Measurements from ENCODE around the gene RNF208.

The RNF208 gene

DNA sequence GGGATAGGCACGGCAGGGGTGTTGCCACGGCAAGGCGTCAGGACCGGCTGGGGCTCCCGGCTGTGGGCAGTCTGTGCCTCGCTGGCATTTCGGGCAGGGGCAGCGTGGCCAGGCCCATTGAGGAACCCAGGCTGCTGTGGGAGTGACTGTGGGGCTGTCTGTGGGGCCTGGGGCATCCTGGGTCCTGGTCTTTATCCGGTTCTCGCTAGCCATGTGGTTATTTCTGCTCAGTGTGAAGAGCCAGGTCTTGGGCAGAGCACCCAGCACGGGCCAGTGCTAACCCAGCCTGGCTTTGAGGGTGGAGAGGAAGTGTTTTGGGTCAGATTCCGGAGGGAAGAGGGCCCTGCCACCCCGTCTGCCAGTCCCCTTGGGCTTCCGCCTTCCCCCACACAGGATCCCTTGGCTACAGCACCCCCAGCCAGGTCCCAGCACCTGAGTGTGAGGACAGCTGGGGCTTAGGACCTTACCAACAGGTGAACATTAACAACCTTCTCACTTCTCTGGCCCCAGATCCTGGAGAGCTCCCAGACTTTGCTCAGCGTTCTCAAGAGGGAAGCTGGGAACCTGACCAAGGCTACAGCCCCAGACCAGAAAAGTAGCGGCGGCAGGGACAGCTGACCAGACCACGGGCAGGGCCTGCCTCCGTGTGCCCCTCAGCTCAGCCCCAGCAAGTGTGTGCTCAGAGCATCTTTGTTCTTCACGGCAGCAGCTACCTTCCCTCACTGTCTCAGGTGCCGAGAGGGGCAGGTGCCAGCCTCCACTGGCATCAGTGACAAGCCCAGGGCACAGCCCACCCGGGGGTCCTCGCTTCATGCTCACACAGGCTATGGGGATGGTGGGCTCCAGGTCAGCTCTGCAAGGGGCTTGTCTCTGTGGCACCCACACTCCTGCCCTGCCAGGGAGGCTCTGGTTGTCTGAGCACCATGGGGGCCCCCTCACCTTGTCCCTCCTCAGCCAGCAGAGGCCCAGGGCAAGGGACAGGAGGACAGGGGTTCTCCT is 32.4 kb downstream of the RNF208 start:
- no peak for DNase-seq

DNA sequence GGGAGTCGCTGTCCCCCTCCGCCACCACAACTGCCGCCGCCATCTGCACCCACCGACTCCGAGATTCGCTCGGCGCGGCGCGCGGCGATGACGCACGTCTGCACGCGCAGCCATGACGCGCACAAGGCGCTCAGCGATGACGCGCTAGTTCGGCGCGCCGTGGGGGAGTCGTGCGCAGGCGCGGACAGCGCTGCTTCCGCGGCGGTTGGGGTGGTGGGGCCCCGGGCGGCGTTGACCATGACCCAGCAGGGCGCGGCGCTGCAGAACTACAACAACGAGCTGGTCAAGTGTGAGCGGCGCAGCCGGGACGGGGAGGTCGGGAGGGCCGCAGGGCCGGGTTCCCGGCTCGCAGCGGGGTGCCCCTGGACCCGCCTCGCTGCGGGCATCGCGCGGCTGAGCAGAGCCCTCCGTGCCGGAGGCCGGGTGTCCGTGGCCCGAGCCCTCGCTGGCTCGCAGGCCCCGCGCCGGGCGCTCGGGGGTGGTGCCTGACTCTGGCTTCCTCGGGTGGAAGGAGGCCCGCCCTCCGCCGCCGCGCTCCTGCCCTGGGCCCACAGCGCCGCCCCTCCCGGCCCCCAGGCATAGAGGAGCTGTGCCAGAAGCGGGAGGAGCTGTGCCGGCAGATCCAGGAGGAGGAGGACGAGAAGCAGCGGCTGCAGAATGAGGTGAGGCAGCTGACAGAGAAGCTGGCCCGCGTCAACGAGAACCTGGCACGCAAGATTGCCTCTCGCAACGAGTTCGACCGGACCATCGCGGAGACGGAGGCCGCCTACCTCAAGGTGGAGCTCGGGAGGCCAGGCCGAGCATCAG is 33.3 kb downstream of the RNF208 start, which contains the start of the genes ANAPC2 and SSNA1:
TSS of gene ANAPC2 (minus strand) at position 71 of the 807 bp plus-strand sequence. CDS start at position 43, 28 bp downstream.
TSS of gene SSNA1 (plus strand) at position 187 of the 807 bp plus-strand sequence. CDS start at position 238, 51 bp downstream.
- peak; percentile 93 for DNase-seq

DNA sequence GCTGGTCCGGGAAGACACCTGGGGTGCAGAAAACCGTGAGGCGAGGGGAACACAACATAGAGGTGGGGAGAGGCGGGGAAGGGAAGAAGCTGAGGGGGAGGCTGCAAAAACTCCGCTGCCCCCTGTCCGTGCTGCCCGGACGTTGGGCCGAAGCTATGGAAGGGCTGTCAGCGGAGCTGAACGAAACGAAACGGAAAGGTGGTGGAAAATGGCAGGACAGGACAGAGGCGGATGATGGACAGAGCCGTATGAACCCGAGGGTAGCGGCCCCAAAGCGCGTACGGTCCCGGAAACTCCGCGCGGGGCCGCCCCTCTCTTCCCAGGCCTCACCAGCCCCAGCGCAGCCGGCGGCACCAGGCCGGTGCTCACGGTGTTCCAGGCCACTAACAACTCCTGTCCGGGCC is 34.0 kb downstream of the RNF208 start:
- DNase-seq = no peak

DNA sequence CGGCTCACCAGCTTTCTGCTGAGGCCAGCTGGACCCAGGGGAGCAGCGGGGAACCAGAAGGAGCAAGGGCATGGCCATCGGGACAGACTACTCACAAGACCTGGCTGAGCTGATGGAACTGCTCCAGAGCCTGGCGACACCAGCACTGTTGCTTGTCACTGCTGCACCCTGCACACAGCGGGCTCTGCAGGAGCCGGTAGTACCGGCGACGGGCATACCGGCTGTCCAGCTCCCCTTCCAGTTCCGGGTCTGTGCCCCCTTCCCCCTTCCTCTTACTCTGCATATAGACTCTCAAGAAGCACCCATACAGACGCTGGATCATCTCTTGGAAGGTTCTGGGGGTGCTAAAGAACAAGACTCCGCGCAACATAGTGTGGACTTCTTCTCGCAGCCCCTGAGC is 34.7 kb downstream of the RNF208 start:
- no peak for DNase-seq

DNA sequence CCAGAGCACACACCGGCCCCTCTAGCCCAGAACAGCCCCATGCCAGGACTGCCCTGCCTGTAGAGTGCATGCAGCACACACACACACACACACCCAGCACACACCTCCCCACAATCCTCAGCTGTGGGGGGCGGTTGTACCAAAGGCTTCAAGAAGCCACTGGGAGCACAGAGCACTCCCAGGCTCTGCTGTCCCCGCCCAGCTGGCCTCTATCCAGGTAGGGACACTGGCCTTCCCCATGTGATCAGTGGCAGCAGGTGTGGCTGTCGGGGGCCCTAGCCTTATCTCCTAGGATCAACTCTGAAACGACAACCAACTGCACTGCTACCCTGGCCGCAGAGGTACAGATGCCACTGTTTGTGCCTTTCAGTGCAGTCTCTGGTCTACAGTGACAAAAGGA is 35.7 kb downstream of the RNF208 start:
- DNase-seq = no peak

DNA sequence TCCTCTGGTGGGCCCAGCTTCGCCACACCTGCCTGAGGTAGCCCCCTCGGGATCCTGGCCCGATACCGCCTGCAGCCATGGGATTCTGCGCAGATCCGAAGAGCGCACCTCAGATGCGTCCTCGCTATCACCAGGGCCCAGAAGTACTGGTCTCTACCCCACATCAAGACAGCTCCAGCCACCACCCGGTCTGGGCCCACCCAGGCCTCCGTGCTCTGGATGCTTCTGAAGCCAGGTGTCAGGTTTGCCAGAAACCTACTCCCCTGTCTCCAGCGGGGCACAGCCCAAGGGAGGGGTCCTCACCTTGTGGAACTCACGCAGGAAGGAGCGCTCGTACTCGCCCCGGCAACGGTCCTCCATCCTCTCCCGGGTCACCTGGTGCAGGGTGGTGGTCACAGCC is 36.1 kb downstream of the RNF208 start:
- no peak for DNase-seq

DNA sequence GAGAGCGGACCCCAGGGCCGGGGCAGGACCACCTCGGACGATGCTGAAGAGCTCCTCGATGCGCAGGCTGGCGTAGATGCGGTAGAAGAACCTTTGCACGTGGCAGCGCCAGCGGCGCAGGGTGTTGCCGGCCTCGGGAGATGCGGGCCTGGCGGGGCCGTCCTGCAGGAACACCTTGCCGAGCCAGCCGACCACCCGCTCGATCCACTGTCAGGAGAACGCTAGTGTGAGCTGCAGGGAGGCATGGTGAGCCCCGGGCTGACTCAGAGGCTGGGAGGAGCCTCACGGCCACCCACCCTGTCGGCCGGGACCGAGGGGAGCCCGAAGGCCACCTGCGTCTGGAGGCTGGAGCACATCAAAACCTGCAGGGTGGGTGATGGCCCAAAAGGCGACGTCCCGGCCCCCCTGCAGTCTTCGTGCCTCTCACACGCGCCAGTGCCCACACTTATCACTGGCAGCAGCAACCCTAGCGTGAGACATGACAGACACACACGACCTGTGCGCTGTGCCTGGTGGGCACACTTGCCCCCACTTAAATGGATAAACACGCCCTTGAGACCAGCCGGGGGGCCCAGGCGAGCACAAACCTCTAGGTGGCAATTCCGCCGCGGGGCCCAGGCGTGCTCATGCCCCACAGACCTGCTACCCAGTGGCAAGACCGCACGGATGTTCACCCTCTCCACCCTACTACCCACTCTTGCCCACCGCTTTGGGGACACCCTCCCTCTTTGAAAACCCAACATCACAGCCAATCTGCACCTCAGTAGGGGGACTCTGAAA is 37.0 kb downstream of the RNF208 start:
- DNase-seq = no peak

DNA sequence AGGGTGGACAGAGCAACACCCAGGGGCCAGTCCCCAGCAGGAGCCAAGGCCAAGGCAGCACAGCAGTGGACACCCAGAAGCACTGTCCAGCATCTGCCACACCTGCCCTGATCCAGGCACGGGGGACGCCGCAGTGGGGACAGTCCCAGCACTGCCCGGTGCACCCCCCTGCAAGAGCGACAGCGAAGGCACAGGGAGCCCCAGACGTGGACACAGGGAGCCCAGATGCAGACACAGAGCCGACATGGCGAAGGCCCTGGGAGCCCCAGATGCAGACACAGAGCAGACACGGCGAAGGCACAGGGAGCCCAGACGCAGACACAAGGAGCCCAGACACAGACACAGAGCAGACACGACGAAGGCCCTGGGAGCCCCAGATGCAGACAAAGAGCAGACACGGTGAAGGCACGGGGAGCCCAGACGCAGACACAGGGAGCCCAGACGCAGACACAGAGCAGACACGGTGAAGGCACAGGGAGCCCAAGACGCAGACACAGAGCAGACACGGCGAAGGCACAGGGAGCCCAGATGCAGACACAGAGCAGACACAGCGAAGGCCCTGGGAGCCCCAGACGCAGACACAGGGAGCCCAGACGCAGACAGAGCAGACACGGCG is 38.0 kb downstream of the RNF208 start:
- DNase-seq = no peak

DNA sequence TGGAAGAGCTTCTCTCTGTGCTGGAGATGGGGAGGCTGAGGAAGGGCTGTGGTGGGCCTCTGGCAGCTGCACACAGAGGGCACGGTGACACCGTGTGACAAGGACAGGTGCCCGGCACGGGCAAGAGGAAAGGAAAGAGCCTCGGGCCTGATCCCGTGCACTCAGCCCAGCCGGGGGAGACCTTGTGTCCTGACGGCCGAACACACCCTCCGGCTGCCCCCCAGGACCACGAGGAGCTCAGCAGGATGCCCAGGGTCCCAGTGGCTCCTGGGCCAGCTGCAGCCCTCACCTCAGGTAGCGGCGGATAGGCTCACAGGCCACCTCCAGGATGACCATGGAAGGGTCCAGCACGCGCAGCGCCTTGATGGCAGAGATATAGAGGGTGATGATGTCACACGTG is 39.2 kb downstream of the RNF208 start:
- no peak for DNase-seq

DNA sequence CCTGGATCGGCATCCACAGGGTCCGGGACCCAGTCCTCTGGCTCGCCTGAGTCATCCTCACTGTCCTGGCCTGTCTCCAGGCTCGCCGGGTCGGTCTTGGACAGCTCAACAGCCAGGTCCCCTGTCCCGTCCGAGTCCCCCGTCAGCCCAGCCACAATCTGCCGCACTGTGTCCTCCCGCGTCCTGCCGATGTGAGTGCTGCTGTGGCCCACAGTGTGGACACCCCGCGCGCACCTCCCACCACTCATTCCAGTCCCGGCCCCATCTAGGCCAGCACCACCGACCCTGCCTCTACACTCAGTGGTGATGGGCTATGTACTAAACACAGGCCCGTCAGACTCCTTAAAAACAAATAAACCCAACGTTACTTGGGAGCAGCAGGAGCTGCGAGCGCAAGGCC is 40.4 kb downstream of the RNF208 start:
- DNase-seq = no peak

DNA sequence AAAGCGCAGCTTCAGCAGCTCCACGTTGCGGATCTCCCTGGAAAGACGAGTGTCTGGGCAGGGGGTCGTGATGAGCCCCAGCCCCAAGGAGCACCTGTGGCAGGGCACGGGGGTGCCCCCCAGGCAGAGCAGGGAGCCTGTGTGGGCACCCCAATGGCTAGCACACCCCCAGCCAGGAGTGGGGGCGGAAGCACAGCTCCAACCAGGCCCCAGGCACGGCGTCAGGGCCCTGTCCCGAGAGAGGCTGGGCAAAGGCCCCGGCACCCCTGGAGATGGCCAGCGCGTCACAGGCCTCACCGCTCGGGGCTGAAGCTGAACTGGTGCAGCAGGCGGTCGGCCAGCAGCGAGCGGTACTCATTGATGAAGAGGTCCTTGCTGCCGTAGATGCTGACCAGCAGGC is 41.5 kb downstream of the RNF208 start:
- no peak for DNase-seq

DNA sequence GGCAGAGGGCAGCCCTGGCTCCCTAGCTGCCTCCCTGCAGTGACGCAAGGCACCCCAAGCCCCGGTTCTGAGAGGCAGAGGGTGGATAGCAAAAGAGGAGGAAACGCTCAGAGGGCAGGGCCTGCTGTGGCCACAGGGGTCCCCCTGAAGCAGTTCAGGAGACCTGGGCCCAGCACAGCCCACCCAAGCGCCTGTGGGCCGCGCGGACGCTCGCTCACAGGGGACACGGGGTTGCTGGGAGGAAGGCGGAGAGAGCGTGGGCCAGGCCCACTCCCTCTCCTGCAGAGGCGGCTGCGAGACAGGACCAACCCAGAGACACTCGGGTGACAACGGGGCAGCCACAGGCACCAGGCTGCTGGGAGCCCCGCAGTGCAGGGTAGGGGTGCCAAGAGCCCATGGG is 42.3 kb downstream of the RNF208 start:
- DNase-seq = no peak

DNA sequence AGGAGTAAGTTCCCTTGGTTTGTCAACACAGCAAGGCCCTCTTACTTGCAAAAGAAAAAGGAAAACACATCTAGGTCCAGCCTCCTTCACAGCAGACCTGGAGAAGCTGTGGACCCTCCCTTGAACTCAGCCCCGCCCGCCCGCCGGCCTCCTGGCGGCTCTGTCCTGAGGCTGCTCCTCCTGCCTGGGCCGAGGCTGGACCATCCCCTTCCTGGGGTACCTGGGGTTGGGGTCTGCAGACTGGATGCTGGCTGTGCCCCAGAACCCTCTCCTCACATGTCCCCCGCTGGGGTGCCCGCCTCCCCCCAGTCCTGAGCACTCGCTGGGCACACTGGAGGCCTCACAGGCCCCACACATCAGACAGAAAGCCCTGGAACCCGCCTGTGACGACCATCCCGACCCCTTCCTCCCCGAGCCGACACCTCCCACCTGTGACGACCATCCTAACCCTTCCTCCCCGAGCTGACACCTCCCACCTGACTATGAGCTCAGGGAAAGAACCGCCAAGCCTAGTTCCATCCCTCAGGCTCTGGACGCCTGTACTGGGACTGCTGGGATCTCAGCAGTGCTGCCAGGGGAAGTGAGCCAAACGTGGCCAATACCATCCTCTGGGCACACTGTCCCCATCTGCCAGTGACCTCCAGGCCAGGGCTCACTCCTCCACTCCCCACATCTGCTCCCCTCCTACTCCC is 43.0 kb downstream of the RNF208 start:
- DNase-seq = no peak

DNA sequence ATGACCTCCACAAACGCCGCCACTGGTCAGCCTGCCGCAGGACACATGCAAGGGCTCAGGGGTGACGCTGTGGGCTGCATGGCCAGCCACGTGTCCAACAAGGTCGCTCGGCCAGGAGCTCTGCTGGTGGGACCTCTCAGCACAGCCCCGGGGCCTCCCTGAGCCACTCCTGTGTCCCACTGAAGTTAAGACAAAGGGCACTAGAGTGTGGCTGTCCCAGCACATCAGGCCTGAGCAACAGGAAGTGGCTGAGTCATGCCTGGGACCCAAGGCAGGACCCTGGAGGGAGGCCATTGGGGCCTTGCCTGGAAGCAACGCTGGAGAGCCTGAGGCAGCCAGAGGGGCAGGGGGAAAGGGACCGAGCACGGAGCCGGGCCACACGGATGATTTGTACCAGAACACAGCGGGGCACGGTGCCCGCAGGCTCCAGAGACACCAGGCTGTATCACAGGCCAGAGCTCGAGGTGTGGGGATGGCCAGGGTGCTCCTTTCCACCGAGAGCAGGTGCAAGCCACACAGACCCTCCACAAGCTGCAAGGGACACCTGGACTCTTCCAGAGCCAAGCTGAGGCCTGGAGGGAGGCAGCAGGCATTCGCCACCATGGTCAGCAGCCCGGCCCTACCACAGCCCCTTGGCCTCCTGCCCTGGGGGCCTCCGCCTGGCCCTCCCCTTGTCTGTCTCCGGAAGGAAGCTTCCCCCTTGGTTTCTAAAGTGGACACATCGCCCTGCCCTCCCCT is 43.7 kb downstream of the RNF208 start:
- DNase-seq = no peak

DNA sequence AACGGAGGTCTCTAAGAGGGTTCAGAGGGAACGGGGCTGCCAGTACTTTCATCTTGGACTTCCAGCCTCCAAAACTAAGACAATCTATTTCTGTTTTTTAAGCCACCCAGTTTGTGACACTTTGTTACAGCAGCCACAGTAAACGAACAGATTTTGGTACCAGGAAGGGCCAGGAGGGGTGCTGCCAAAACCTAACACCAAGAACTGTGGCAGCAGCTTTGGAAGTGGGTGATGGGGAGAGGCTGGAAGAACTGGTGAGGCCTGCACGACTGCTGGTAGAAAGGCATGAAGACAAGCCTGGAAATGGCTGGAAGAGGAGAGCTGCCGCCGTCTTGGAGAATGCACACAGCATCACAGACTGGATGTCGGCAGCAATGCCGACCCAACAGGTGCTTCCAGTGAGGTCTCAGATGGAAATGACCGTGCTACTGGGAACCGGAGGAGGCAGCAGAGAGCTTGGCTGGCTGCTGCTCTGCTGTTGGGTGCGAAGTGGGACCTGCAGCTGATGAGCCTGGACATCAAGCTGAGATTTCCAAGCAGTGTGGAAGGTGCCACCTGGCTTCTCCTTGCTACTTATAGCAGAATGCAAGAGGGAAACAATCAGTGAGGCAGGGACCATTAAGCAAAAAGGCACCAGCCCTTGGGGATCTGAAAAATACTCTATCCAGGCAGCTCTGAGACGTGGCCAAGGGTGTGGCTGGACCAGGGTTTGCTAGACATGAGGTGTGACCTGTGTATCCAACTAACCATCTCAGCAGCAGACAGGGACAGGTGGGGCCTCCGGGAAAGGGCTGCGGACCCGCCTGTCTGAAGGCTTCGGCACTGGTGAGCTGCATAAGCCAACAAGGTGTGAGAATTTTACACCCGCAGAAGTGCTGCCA is 45.5 kb downstream of the RNF208 start:
- DNase-seq = no peak

DNA sequence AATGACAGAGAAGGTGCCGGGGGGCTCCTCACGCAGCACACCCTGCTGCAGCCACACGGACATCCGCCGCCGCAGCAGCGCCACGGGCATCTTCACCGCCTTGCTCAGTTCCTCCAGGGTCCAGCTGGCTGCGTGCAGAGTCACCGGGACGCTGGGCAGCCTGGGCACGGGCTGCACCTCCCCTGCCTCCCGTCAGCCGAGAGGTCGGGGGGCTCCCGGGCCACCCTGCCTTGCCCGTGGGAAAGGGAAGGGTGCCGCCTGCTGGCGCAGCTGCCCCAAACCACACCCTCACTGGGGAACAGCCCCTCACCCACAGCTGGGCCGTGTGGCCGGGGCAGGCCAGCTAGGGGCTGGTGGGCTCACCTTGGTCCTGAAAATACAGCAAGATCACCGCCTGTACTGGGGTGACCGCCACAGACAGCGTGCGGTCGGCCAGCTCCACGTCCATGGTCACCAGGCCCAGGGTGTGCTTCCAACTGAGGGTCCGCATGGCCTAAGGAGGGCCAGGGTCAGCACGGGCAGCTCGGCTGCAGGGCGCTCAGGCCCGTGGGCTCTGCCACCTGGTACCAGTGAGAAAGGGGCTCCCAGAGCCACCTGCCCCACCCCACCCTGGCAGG is 46.6 kb downstream of the RNF208 start:
- DNase-seq = no peak

DNA sequence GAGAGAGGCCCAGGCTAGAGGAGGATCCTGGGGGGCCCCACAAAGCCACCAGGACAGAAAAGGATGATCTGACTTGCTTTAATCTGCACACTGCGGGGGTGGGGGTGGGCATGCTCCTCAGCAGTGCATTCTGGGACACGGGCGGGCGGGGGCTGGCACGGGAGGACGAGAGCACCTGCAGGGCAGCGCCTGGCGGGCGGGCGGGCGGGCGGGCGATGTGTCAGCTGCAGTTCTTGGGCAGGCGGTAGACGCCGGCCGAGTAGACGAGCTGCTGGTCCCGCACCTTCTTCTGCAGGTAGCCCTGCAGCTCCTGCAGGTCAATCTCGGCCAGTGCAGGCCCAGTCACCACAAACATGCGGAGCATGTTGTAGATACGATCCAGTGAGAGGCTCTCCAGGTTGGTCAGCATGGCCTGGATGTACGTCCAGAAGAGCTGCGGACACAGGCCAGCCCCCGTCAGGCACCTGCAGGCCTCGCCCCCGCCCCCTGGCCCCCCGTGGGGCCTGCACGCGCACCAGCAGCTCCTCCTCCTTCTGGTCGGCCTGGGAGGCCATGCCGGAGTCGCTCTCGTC is 47.2 kb downstream of the RNF208 start:
- DNase-seq = no peak

DNA sequence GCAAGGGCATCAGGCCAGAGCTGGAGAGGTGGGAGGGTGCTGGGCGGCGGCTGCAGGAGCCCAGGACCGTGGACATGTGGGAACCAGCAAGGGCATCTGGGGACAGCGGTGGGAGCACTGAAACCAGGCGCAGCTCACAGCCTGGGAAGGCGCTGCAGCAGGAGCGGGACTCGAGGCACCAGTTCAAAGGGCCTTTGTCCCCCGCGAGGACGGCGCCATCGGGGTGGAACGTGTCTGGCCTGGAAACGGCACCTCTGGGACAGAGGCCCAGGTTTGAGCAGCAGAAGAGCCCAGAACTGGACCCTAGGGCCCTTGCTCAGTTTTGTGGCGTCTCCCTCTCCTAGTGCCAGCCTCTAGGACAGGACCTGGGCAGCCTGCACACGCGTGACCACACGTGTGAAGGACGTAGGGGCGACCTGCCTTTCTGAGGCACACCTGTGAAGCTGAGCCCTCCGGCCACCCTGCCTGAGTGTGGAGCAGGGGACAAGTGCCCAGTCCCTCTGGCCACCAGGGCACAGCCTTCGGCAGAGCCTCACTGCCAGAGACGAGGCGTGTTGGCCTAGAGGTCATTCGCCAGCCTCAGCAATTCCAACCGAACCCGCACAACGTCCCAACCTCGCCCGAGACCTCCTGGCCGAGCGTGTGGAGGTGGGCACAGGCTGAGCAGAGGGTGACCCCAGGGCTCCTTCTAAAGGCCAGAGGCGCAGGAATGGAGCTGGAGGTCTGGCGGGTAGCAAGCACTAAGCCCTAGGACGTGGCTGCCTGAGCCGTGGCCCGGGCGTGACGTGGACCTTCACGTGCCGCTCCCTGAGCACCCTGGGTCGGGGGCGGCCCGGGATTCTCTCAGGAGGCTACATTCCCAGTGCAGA is 48.0 kb downstream of the RNF208 start:
- DNase-seq = no peak
